HG03175 (cell line): ENCODE measurements around the gene GULP1.

ENCODE experiments used
- ATAC-seq: cut with Tn5 transposase; IDR thresholded peaks from one replicate; pipeline ENCODE4 v1.9.1; 2021; ENCODE audit warnings: mild to moderate bottlenecking, moderate library complexity; ENCODE audit not compliant: unreplicated experiment

The GULP1 gene

GRCh38 chr2:188629753-188630527 is 338.3 kb downstream of the GULP1 start:
- ATAC-seq, result no peak

GRCh38 chr2:188631037-188631809 is 339.5 kb downstream of the GULP1 start:
- no peak for ATAC-seq

GRCh38 chr2:188634656-188635055 is 343.0 kb downstream of the GULP1 start:
- ATAC-seq, result no peak
